RWPE1 (cell line): Measurements from ENCODE around the gene CABP1.

Source experiments
- CTCF ChIA-PET: fragments of 350-600 bp; sonication (Branson Sonifier 250); formaldehyde crosslinking; extraction: SDS; loops from one replicate; lab custom pipeline; 2021; lab: Yijun Ruan, JAX
- POLR2A ChIA-PET: fragments of 400-600 bp; formaldehyde crosslinking; extraction: SDS; loops from one replicate; lab custom pipeline; 2020; ENCODE audit warnings: antibody characterized with exemption; ENCODE audit not compliant: low non-redundant PET; lab: Yijun Ruan, JAX
- DNase-seq: peaks from one replicate; pipeline ENCODE4 v3.0.0; 2012; ENCODE audit warnings: low spot score
- H3K27ac ChIP-seq: fragments of 450-650 bp; 2 replicates; pipeline ENCODE4 v1.5.1; 2017
- CTCF ChIP-seq: fragments of 450-650 bp; conservative IDR thresholded peaks from 2 replicates; pipeline ENCODE4 v1.5.1; 2017; ENCODE audit warnings: low read depth, mild to moderate bottlenecking

Gene CABP1

GRCh38 chr12:120700886-120701285 lies 60.5 kb downstream of the CABP1 start:
- DNase-seq: no peak
- no peak for TF ChIP-seq CTCF
- CTCF ChIA-PET: interaction anchor here (0.6 kb wide), 1 partner anchor 13 kb away, joined by 3 read pairs; no protein-coding TSS in a partner anchor
- no peak overlapping the region for H3K27ac ChIP-seq
- POLR2A ChIA-PET: no interaction called here

- CTCF ChIA-PET: interaction anchor here (0.5 kb wide), 1 partner anchor 218 kb away, joined by 7 read pairs; no protein-coding TSS in a partner anchor
- POLR2A ChIA-PET: no interaction called here
- TF ChIP-seq CTCF: no peak
- DNase-seq: no peak
- H3K27ac ChIP-seq: no peak overlapping the region
These were observed 62.2 kb downstream of the CABP1 start for GRCh38 chr12:120702637-120703036.

GRCh38 chr12:120703311-120703942 lies 63.0 kb downstream of the CABP1 start:
- ChIA-PET POLR2A (no interaction called here), CTCF (interaction anchor here (0.5 to 0.7 kb wide), 2 partner anchors 16 to 416 kb away, joined by 3 read pairs; no protein-coding TSS in a partner anchor)
- no peak for DNase-seq
- TF ChIP-seq CTCF: no peak
- H3K27ac ChIP-seq: no peak overlapping the region

- 0 out of 2 replicates have a peak overlapping the region, but pooled peaks have one; percentile 23 for H3K27ac ChIP-seq
- ChIA-PET CTCF (interaction anchor here (0.7 to 0.9 kb wide), 2 partner anchors 57 to 391 kb away, joined by 3 to 5 read pairs; no protein-coding TSS in a partner anchor), POLR2A (interaction anchor here (0.6 kb wide), 1 partner anchor 770 kb away, joined by 4 read pairs; no protein-coding TSS in a partner anchor)
- no peak for DNase-seq
- TF ChIP-seq CTCF: no peak
These were observed 65.2 kb downstream of the CABP1 start for GRCh38 chr12:120705618-120706017.

- ChIA-PET POLR2A (interaction anchor here (0.6 to 0.7 kb wide), 2 partner anchors 112 to 769 kb away, joined by 4 to 7 read pairs; no protein-coding TSS in a partner anchor), CTCF (interaction anchor here (0.9 kb wide), 1 partner anchor 57 kb away, joined by 5 read pairs; no protein-coding TSS in a partner anchor)
- TF ChIP-seq CTCF: no peak
- no peak for DNase-seq
- H3K27ac ChIP-seq: no peak overlapping the region
These were observed 65.6 kb downstream of the CABP1 start for GRCh38 chr12:120706029-120706428.

- ChIA-PET CTCF (no interaction called here), POLR2A (no interaction called here)
- no peak overlapping the region for H3K27ac ChIP-seq
- TF ChIP-seq CTCF: no peak
- no peak for DNase-seq
These were observed 68.2 kb downstream of the CABP1 start for GRCh38 chr12:120708651-120709050.
